ENCODE results near the gene PALLD. TPM values are rescaled to one million over a fixed set of nuclear protein-coding genes. Genes with fewer than 3 reads are reported as not detected.
"Not testable (repeated sequence)": the region's sequence is repeated elsewhere in the genome, so short reads cannot be mapped to it uniquely, and the experiment has no call there.

Gene PALLD
- total RNA-seq, result 47.9 and 48.2 TPM in 2 replicates
- polyA plus RNA-seq, result 10.4 and 13.4 TPM in 2 replicates
- 19.2 and 21.1 TPM in 2 replicates for polyA plus RNA-seq (2011; cell fraction: cytosol; rRNA removed)
- 31.7 and 31.8 TPM in 2 replicates for polyA plus RNA-seq (2011; cell fraction: nucleus; rRNA removed)
- polyA plus RNA-seq (2012), result 20.3 and 44.2 TPM in 2 replicates
- polyA minus RNA-seq, result 30.0 and 36.3 TPM in 2 replicates
- polyA minus RNA-seq (2011; cell fraction: cytosol; rRNA and poly(A)+ RNA removed), result 47.9 TPM
- 28.4 and 38.6 TPM in 2 replicates for polyA minus RNA-seq (2011; cell fraction: nucleus; rRNA and poly(A)+ RNA removed)
- percentile 62 among the genes with signal in this experiment for Bru-seq, nascent RNA
- BruChase-seq, experiment 1, labeled RNA remaining after a 6-hour chase, result percentile 62 among the genes with signal in this experiment
- BruChase-seq, experiment 2, labeled RNA remaining after a 2-hour chase, result percentile 56 among the genes with signal in this experiment
- long read RNA-seq, full-length matches to known transcripts, result 51 of 104 reads
- long read RNA-seq, partial matches to known transcripts, result 25 of 104 reads
- long read RNA-seq, other reads (novel, unspliced or antisense), result 28 of 104 reads

- H3K4me3 ChIP-seq (replicated peaks in 1 of 3; ENCODE audit: insufficient read depth in 1 of 3, low read depth in 1 of 3, low read length in 3 of 3), result no peak within 1 kb of the TSS
- H3K27me3 ChIP-seq (ENCODE audit: control insufficient read depth in 2 of 2, insufficient read depth in 2 of 2, low read length in 2 of 2), result no peaks in the 10 kb centered on the region
- H3K9me1 ChIP-seq (replicated peaks; ENCODE audit: control insufficient read depth, extremely low read depth, insufficient read depth, low read length), result no peaks in the 10 kb centered on the region
- no peaks in the 10 kb centered on the region for H3K36me3 ChIP-seq (ENCODE audit: control insufficient read depth in 2 of 2, extremely low read depth in 1 of 2, insufficient read depth in 2 of 2, low read length in 2 of 2)
- ChIA-PET POLR2A (no interaction called here), CTCF (interaction anchor here (0.9 to 1.8 kb wide), 4 partner anchors 9 to 57 kb away, joined by 3 to 5 read pairs (median 4); partner anchors contain the start of gene DDX60L)
- intact Hi-C loops (cut with micrococcal nuclease) (no loop called here), dilution Hi-C loops (cut with MboI; ENCODE audit: extremely low pct_ligation_motif_present, low sequenced_read_pairs) (no loop called here)
- no peak within 1 kb of the TSS for H3K9ac ChIP-seq (replicated peaks; ENCODE audit: extremely low read depth, insufficient read depth, low read length)
- no peaks in the 10 kb centered on the region for H3K4me1 ChIP-seq (ENCODE audit: control insufficient read depth, extremely low read depth, insufficient read depth, low read length)
- no peaks in the 10 kb centered on the region for H4K20me1 ChIP-seq (replicated peaks; ENCODE audit: control insufficient read depth, extremely low read depth, insufficient read depth, low read length)
- BruUV-seq (replicated peaks), result no TSS peak
- H3K4me2 ChIP-seq (ENCODE audit: insufficient read depth, low read length), result no peak within 1 kb of the TSS
- no peaks in the 10 kb centered on the region for H3K79me2 ChIP-seq (ENCODE audit: control insufficient read depth, insufficient read depth, low read length)
- TF ChIP-seq POLR2AphosphoS5 (IDR thresholded peaks at IDR 0.05; ENCODE audit: insufficient read depth, low read depth, low read length) (no peak), GATA2 (IDR thresholded peaks at IDR 0.05; ENCODE audit: insufficient read depth, insufficient read length, low read depth, low read length) (no peak), JUN (IDR thresholded peaks at IDR 0.05; ENCODE audit: borderline replicate concordance, insufficient read depth, insufficient read length, low read depth) (no peak), CTCF (IDR thresholded peaks at IDR 0.05; ENCODE audit: extremely low read depth in 1 of 2, insufficient read depth in 1 of 2, low read depth in 1 of 2, low read length in 2 of 2) (no peak), POLR2A (IDR thresholded peaks at IDR 0.05; ENCODE audit: low read depth, low read length) (no peak), MYC (IDR thresholded peaks at IDR 0.05; ENCODE audit: low read depth, low read length) (no peak), FOS (IDR thresholded peaks at IDR 0.05; ENCODE audit: borderline replicate concordance, insufficient read depth, low read length) (no peak), MAX (IDR thresholded peaks at IDR 0.05; ENCODE audit: insufficient read depth, insufficient read length) (no peak), EZH2 (IDR thresholded peaks at IDR 0.05; ENCODE audit: borderline replicate concordance, low read depth, low read length, severe bottlenecking) (no peak)
- H3K27ac ChIP-seq (ENCODE audit: insufficient read depth, low read depth, low read length), result no peak within 1 kb of the TSS
- no peak for FAIRE-seq
- no peaks in the 10 kb centered on the region for H3K9me3 ChIP-seq (replicated peaks; ENCODE audit: control insufficient read depth, insufficient read depth, low read length)
- DNase-seq (ENCODE audit: low read depth, low spot score), result no peak
- H2AFZ ChIP-seq (ENCODE audit: low read depth, low read length), result no peak within 1 kb of the TSS
Measured at GRCh38 chr4:168496834-168497233, at the start of gene PALLD. TSS of gene PALLD (plus strand) at chr4:168497052.

- H3K79me2 ChIP-seq (ENCODE audit: control insufficient read depth, insufficient read depth, low read length); BruUV-seq (replicated peaks); H3K27me3 ChIP-seq (ENCODE audit: control insufficient read depth in 2 of 2, insufficient read depth in 2 of 2, low read length in 2 of 2); CTCF ChIA-PET; H3K4me2 ChIP-seq (ENCODE audit: insufficient read depth, low read length); POLR2A ChIA-PET; H3K4me3 ChIP-seq (replicated peaks in 1 of 3; ENCODE audit: insufficient read depth in 1 of 3, low read depth in 1 of 3, low read length in 3 of 3); H3K9ac ChIP-seq (replicated peaks; ENCODE audit: extremely low read depth, insufficient read depth, low read length); intact Hi-C loops (cut with micrococcal nuclease); H3K9me1 ChIP-seq (replicated peaks; ENCODE audit: control insufficient read depth, extremely low read depth, insufficient read depth, low read length); H3K9me3 ChIP-seq (replicated peaks; ENCODE audit: control insufficient read depth, insufficient read depth, low read length); H4K20me1 ChIP-seq (replicated peaks; ENCODE audit: control insufficient read depth, extremely low read depth, insufficient read depth, low read length); dilution Hi-C loops (cut with MboI; ENCODE audit: extremely low pct_ligation_motif_present, low sequenced_read_pairs); FAIRE-seq; H2AFZ ChIP-seq (ENCODE audit: low read depth, low read length); H3K27ac ChIP-seq (ENCODE audit: insufficient read depth, low read depth, low read length); H3K36me3 ChIP-seq (ENCODE audit: control insufficient read depth in 2 of 2, extremely low read depth in 1 of 2, insufficient read depth in 2 of 2, low read length in 2 of 2); DNase-seq (ENCODE audit: low read depth, low spot score): not testable (repeated sequence)
- H3K4me1 ChIP-seq (ENCODE audit: control insufficient read depth, extremely low read depth, insufficient read depth, low read length), result peaks cover 22% of the 10 kb centered on the region
Measured at GRCh38 chr4:168449063-168449462, 47.8 kb upstream of the PALLD start.

All from endothelial cell of umbilical vein (primary cell).